Measurements from ENCODE around the gene NEK1. TPM values are rescaled to one million over a fixed set of nuclear protein-coding genes. Genes with fewer than 3 reads are reported as not detected.

The NEK1 gene
- total RNA-seq, 1 experiment from 2014 or later = 12.3 TPM

DNA sequence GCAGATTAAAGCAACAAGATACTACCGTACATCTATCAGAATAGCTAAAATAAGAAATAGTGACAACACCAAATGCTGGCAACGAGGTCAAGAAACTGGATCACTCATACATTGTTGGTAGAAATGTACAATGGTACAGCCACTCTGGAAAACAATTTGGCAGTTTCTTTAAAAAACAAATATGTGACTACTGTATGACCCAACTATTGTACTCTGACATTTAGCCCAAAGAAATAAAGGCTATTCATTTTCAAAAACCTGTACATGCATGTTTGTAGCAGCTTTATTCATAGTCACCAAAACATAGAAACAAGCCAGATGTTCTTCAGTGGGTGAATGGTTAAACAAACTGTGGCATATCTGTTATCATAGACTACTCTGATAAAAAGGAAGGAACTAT, 16.2 kb upstream of the NEK1 start:
- H2BK20ac ChIP-seq (ENCODE audit: low read depth, low read length, poor library complexity, severe bottlenecking) = no peak overlapping the region
- H3K27ac ChIP-seq (ENCODE audit: insufficient read length, low read depth, low read length) = no peak overlapping the region
- no peak overlapping the region for H2BK12ac ChIP-seq (ENCODE audit: insufficient read length, low read depth, low read length)
- Mint-ChIP-seq H3K27me3 (ENCODE audit: low read depth) (no peaks in the 10 kb centered on the region), H3K36me3 (ENCODE audit: insufficient read depth in 1 of 3, low read depth in 3 of 3) (peaks cover 2 to 4% (median 2%) of the 10 kb centered on the region in 3 experiments; a peak in 1 of 7 replicates), H3K27ac (no peak overlapping the region), H3K4me1 (no peaks in the 10 kb centered on the region), H3K9me3 (no peaks in the 10 kb centered on the region), H3K4me3 (no peak overlapping the region)
- H3K14ac ChIP-seq (ENCODE audit: insufficient read depth, low read length) = no peak overlapping the region
- H4K91ac ChIP-seq (ENCODE audit: insufficient read length, low read depth, low read length) = no peak overlapping the region
- H2BK120ac ChIP-seq (ENCODE audit: low read depth, low read length, poor library complexity, severe bottlenecking) = no peak overlapping the region
- WGBS (ENCODE audit: extremely low coverage, insufficient read length, low lambda C conversion rate) = no CpG with 5 or more reads among the region's 2 CpGs
- no peak overlapping the region for H3K18ac ChIP-seq (ENCODE audit: insufficient read length, low read depth, low read length)
- no peak overlapping the region for H4K5ac ChIP-seq (ENCODE audit: insufficient read length, low read depth, low read length)
- H3K4me2 ChIP-seq (ENCODE audit: insufficient read depth, insufficient read length, low read length) = no peak overlapping the region
- H3K23me2 ChIP-seq (ENCODE audit: insufficient read length, low read depth, low read length, poor library complexity, severe bottlenecking) = no peaks in the 10 kb centered on the region
- H3K56ac ChIP-seq (ENCODE audit: insufficient read length, low read depth, low read length) = no peak overlapping the region
- H3K23ac ChIP-seq (ENCODE audit: insufficient read length, low read depth, low read length) = no peak overlapping the region
- H3K4me1 ChIP-seq (ENCODE audit: insufficient read depth, low read length) = no peaks in the 10 kb centered on the region
- no peak overlapping the region for H3T11ph ChIP-seq (ENCODE audit: low read length)
- no peak overlapping the region for H3K9ac ChIP-seq (ENCODE audit: extremely low read depth, insufficient read length, low read length)
- H2BK5ac ChIP-seq (ENCODE audit: insufficient read length, low read length) = no peak overlapping the region
- H2BK15ac ChIP-seq (ENCODE audit: low read depth, low read length) = no peak overlapping the region
- TF ChIP-seq, protein P1, sequence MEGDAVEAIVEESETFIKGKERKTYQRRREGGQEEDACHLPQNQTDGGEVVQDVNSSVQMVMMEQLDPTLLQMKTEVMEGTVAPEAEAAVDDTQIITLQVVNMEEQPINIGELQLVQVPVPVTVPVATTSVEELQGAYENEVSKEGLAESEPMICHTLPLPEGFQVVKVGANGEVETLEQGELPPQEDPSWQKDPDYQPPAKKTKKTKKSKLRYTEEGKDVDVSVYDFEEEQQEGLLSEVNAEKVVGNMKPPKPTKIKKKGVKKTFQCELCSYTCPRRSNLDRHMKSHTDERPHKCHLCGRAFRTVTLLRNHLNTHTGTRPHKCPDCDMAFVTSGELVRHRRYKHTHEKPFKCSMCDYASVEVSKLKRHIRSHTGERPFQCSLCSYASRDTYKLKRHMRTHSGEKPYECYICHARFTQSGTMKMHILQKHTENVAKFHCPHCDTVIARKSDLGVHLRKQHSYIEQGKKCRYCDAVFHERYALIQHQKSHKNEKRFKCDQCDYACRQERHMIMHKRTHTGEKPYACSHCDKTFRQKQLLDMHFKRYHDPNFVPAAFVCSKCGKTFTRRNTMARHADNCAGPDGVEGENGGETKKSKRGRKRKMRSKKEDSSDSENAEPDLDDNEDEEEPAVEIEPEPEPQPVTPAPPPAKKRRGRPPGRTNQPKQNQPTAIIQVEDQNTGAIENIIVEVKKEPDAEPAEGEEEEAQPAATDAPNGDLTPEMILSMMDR (conservative IDR thresholded peaks at IDR 0.05) = no peak
- no peaks in the 10 kb centered on the region for H3K9me3 ChIP-seq (ENCODE audit: control insufficient read depth, low read depth, low read length)
- peaks cover 10% of the 10 kb centered on the region; the same call in 1 of the 2 replicates for H3K79me2 ChIP-seq (ENCODE audit: insufficient read depth, low read length)
- H2AK5ac ChIP-seq (ENCODE audit: insufficient read length, low read length) = no peak overlapping the region
- H3K4ac ChIP-seq (ENCODE audit: low read depth, low read length) = no peak overlapping the region
- no peak overlapping the region for H4K8ac ChIP-seq (replicated peaks; ENCODE audit: insufficient read length, low read depth, low read length)
- no peaks in the 10 kb centered on the region for H4K20me1 ChIP-seq (ENCODE audit: control insufficient read depth, insufficient read depth, insufficient read length)
- no peak for DNase-seq
- H2AFZ ChIP-seq (ENCODE audit: low read length) = no peak overlapping the region
- H3K27me3 ChIP-seq (ENCODE audit: insufficient read depth, low read length) = no peaks in the 10 kb centered on the region
- H3K79me1 ChIP-seq (ENCODE audit: insufficient read depth, low read depth, low read length, poor library complexity, severe bottlenecking) = no peaks in the 10 kb centered on the region

All from H9 (cell line).